Measurements from ENCODE around the gene C17orf50.
A peak's percentile ranks its signal among the peaks of the same experiment; 100 is the strongest.

The C17orf50 gene

GRCh38 chr17:35763767-35764122 lies 3.1 kb downstream of the C17orf50 start:
- Mint-ChIP-seq H3K4me3 (peak overlapping the region; percentile 89 to 98), H3K4me1 (peaks cover 14% of the 10 kb centered on the region), H3K27ac (no peak overlapping the region), H3K9me3 (no peaks in the 10 kb centered on the region), H3K27me3 (no peaks in the 10 kb centered on the region)
- DNase-seq = no peak
- no peak for ATAC-seq

- ATAC-seq (peak; percentile 95), DNase-seq (peak; percentile 94 to 95)
- peaks cover 14% of the 10 kb centered on the region for H3K4me1 Mint-ChIP-seq
- peak overlapping the region; percentile 89 to 98 for H3K4me3 Mint-ChIP-seq
- H3K9me3 Mint-ChIP-seq = no peaks in the 10 kb centered on the region
- no peaks in the 10 kb centered on the region for H3K27me3 Mint-ChIP-seq
- H3K27ac Mint-ChIP-seq = peak overlapping the region; percentile 14 to 79
Observed at GRCh38 chr17:35764123-35764991, 3.7 kb downstream of the C17orf50 start.

GRCh38 chr17:35765086-35765710 lies 4.5 kb downstream of the C17orf50 start:
- no peak for ATAC-seq
- DNase-seq = no peak
- Mint-ChIP-seq H3K4me1 (peaks cover 14% of the 10 kb centered on the region), H3K4me3 (peak overlapping the region; percentile 89 to 98), H3K9me3 (no peaks in the 10 kb centered on the region), H3K27ac (no peak overlapping the region), H3K27me3 (no peaks in the 10 kb centered on the region)

GRCh38 chr17:35765756-35766488 lies 5.2 kb downstream of the C17orf50 start:
- Mint-ChIP-seq H3K9me3 (no peaks in the 10 kb centered on the region), H3K4me3 (no peak overlapping the region), H3K4me1 (peaks cover 14% of the 10 kb centered on the region), H3K27me3 (no peaks in the 10 kb centered on the region), H3K27ac (no peak overlapping the region)
- no peak for ATAC-seq
- DNase-seq = no peak

GRCh38 chr17:35766489-35766877 lies 5.8 kb downstream of the C17orf50 start:
- H3K27ac Mint-ChIP-seq = no peak overlapping the region
- H3K27me3 Mint-ChIP-seq = no peaks in the 10 kb centered on the region
- H3K9me3 Mint-ChIP-seq = no peaks in the 10 kb centered on the region
- ATAC-seq = no peak
- peaks cover 14% of the 10 kb centered on the region for H3K4me1 Mint-ChIP-seq
- DNase-seq = no peak
- no peak overlapping the region for H3K4me3 Mint-ChIP-seq

- Mint-ChIP-seq H3K9me3 (no peaks in the 10 kb centered on the region), H3K27me3 (no peaks in the 10 kb centered on the region), H3K4me1 (peaks cover 14% of the 10 kb centered on the region), H3K27ac (no peak overlapping the region), H3K4me3 (no peak overlapping the region)
- DNase-seq (peak in 1 of 2 donors; percentile 29), ATAC-seq (no peak)
Observed at GRCh38 chr17:35766903-35767510, 6.3 kb downstream of the C17orf50 start.

GRCh38 chr17:35768797-35769196 lies 8.1 kb downstream of the C17orf50 start:
- H3K4me3 Mint-ChIP-seq = no peak overlapping the region

GRCh38 chr17:35769895-35770486 lies 9.3 kb downstream of the C17orf50 start:
- no peak for ATAC-seq
- H3K4me1 Mint-ChIP-seq = peaks cover 3% of the 10 kb centered on the region
- H3K4me3 Mint-ChIP-seq = no peak overlapping the region
- peaks cover 22% of the 10 kb centered on the region for H3K27me3 Mint-ChIP-seq
- no peaks in the 10 kb centered on the region for H3K9me3 Mint-ChIP-seq
- no peak overlapping the region for H3K27ac Mint-ChIP-seq
- DNase-seq = no peak

More at GRCh38 chr17:35768797-35769196, 8.1 kb downstream of the C17orf50 start:
- DNase-seq (no peak), ATAC-seq (no peak)
- peaks cover 12% of the 10 kb centered on the region for H3K4me1 Mint-ChIP-seq
- peaks cover 13% of the 10 kb centered on the region for H3K27me3 Mint-ChIP-seq
- no peak overlapping the region for H3K27ac Mint-ChIP-seq
- H3K9me3 Mint-ChIP-seq = no peaks in the 10 kb centered on the region

- Mint-ChIP-seq H3K27me3 (peaks cover 22% of the 10 kb centered on the region), H3K9me3 (no peaks in the 10 kb centered on the region), H3K4me1 (no peaks in the 10 kb centered on the region), H3K4me3 (no peak overlapping the region), H3K27ac (no peak overlapping the region)
- ATAC-seq (no peak), DNase-seq (no peak)
Observed at GRCh38 chr17:35773129-35773528, 12.4 kb downstream of the C17orf50 start.

- no peak overlapping the region for H3K27ac Mint-ChIP-seq
- H3K27me3 Mint-ChIP-seq = peaks cover 22% of the 10 kb centered on the region
- no peaks in the 10 kb centered on the region for H3K4me1 Mint-ChIP-seq
- no peak for ATAC-seq
- no peak for DNase-seq
- no peak overlapping the region for H3K4me3 Mint-ChIP-seq
- no peaks in the 10 kb centered on the region for H3K9me3 Mint-ChIP-seq
Observed at GRCh38 chr17:35773679-35774425, 13.2 kb downstream of the C17orf50 start.

- H3K4me1 Mint-ChIP-seq = no peaks in the 10 kb centered on the region
- no peak overlapping the region for H3K4me3 Mint-ChIP-seq
- ATAC-seq (no peak), DNase-seq (no peak)
- H3K27ac Mint-ChIP-seq = no peak overlapping the region
- peaks cover 22% of the 10 kb centered on the region for H3K27me3 Mint-ChIP-seq
- no peaks in the 10 kb centered on the region for H3K9me3 Mint-ChIP-seq
Observed at GRCh38 chr17:35774499-35774898, 13.8 kb downstream of the C17orf50 start.

- DNase-seq = no peak
- no peaks in the 10 kb centered on the region for H3K9me3 Mint-ChIP-seq
- peaks cover 22% of the 10 kb centered on the region for H3K27me3 Mint-ChIP-seq
- no peak overlapping the region for H3K4me3 Mint-ChIP-seq
- no peaks in the 10 kb centered on the region for H3K4me1 Mint-ChIP-seq
- ATAC-seq = no peak
- peak overlapping the region in 1 of 2 donors; percentile 25 for H3K27ac Mint-ChIP-seq
Observed at GRCh38 chr17:35775039-35775438, 14.4 kb downstream of the C17orf50 start.

- ATAC-seq = no peak
- no peaks in the 10 kb centered on the region for H3K9me3 Mint-ChIP-seq
- H3K27ac Mint-ChIP-seq = no peak overlapping the region
- DNase-seq = no peak
- peaks cover 22% of the 10 kb centered on the region for H3K27me3 Mint-ChIP-seq
- no peaks in the 10 kb centered on the region for H3K4me1 Mint-ChIP-seq
- no peak overlapping the region for H3K4me3 Mint-ChIP-seq
Observed at GRCh38 chr17:35775583-35775982, 14.9 kb downstream of the C17orf50 start.

GRCh38 chr17:35778641-35779196 lies 18.0 kb downstream of the C17orf50 start:
- no peak overlapping the region for H3K4me3 Mint-ChIP-seq

More at GRCh38 chr17:35778641-35779196, 18.0 kb downstream of the C17orf50 start:
- Mint-ChIP-seq H3K27me3 (peaks cover 10% of the 10 kb centered on the region), H3K4me1 (no peaks in the 10 kb centered on the region), H3K9me3 (no peaks in the 10 kb centered on the region), H3K27ac (no peak overlapping the region)
- ATAC-seq = no peak
- no peak for DNase-seq

All from stimulated activated naive CD8-positive, alpha-beta T cell treated with anti-CD3 and anti-CD28 coated beads, Interleukin-15, amount 100 ng/mL, for 72 hours (primary cell).